Endothelial cell of umbilical vein (primary cell): Measurements from ENCODE around the gene PLEKHO1. TPM values are rescaled to one million over a fixed set of nuclear protein-coding genes. Genes with fewer than 3 reads are reported as not detected.

Experiments
- BruUV-seq: library from RNA; stranded (reverse); fragments of 400-500 nt; replicated peaks from 2 replicates; lab custom pipeline; 2021; lab: Mats Ljungman, UMichigan
- CTCF ChIA-PET: fragments of 300-600, 350-600 bp; sonication (Branson Sonifier 250); formaldehyde crosslinking; loops from one replicate; lab custom pipeline; 2021; ENCODE audit warnings: antibody characterized with exemption, inconsistent platforms; lab: Charles Lee
- POLR2A ChIA-PET: fragments of 300-600, 350-600 bp; sonication (Branson Sonifier 250); formaldehyde crosslinking; loops from one replicate; lab custom pipeline; 2021; ENCODE audit warnings: antibody characterized with exemption, inconsistent platforms; lab: Charles Lee
- DNase-seq: peaks from one replicate; pipeline ENCODE4 v3.0.0-alpha.2; 2011; ENCODE audit warnings: low read depth, low spot score
- FAIRE-seq: peaks from 2 replicates; lab custom pipeline; 2011; peaks lifted over from hg19 to GRCh38; lab: Jason Lieb, UNC
- H2AFZ ChIP-seq: 2 replicates; pipeline ENCODE4 v1.6.0; 2012; ENCODE audit warnings: low read depth, low read length, control low read depth, inconsistent platforms
- H3K27ac ChIP-seq: 2 replicates; pipeline ENCODE4 v1.5.1; 2011; ENCODE audit warnings: low read depth, mild to moderate bottlenecking, control low read depth, low read length, moderate library complexity; ENCODE audit not compliant: insufficient read depth
- H3K27me3 ChIP-seq, 2 experiments: 2 replicates each; pipeline versions ENCODE4 v1.6.0 to v1.6.1; 2011; ENCODE audit warnings: low read length in 2 of 2, mixed read lengths in 1 of 2; ENCODE audit not compliant: control insufficient read depth in 2 of 2, insufficient read depth in 2 of 2
- H3K36me3 ChIP-seq, 2 experiments: 2 replicates in 1 of 2; 3 replicates in 1 of 2; pipeline ENCODE4 v1.5.1; 2011; ENCODE audit warnings: low read length in 2 of 2, mild to moderate bottlenecking in 1 of 2, moderate library complexity in 1 of 2; ENCODE audit not compliant: control insufficient read depth in 2 of 2, insufficient read depth in 2 of 2; ENCODE audit errors: extremely low read depth in 1 of 2
- H3K4me1 ChIP-seq: 3 replicates; pipeline ENCODE4 v1.5.1; 2011; ENCODE audit warnings: mild to moderate bottlenecking, low read length; ENCODE audit not compliant: control insufficient read depth, insufficient read depth; ENCODE audit errors: extremely low read depth
- H3K4me2 ChIP-seq: 2 replicates; pipeline ENCODE4 v1.6.1; 2011; ENCODE audit warnings: low read length, control low read depth, mixed read lengths; ENCODE audit not compliant: insufficient read depth
- H3K4me3 ChIP-seq, 3 experiments: fragments of 200-600 bp in 1 of 3; sonication (generic), shearing (Covaris generic) in 1 of 3; replicated peaks in 1 of 3; 2 replicates each; pipeline ENCODE4 v1.5.1; 2011 to 2016; ENCODE audit warnings: control low read depth in 3 of 3, low read length in 3 of 3, mild to moderate bottlenecking in 2 of 3, inconsistent platforms in 1 of 3, low read depth in 1 of 3, moderate library complexity in 1 of 3; ENCODE audit not compliant: insufficient read depth in 1 of 3
- H3K79me2 ChIP-seq: 2 replicates; pipeline ENCODE4 v1.6.0; 2012; ENCODE audit warnings: low read length, inconsistent platforms; ENCODE audit not compliant: control insufficient read depth, insufficient read depth
- H3K9ac ChIP-seq: replicated peaks from 2 replicates; pipeline ENCODE3; 2011; ENCODE audit warnings: low read length, control low read depth; ENCODE audit not compliant: insufficient read depth; ENCODE audit errors: extremely low read depth
- H3K9me1 ChIP-seq: replicated peaks from 3 replicates; pipeline ENCODE4 v1.6.0; 2011; ENCODE audit warnings: mild to moderate bottlenecking, low read length; ENCODE audit not compliant: control insufficient read depth, insufficient read depth; ENCODE audit errors: extremely low read depth
- H3K9me3 ChIP-seq: replicated peaks from 2 replicates; pipeline ENCODE4 v1.5.1; 2012; ENCODE audit warnings: low read length, inconsistent platforms; ENCODE audit not compliant: control insufficient read depth, insufficient read depth
- H4K20me1 ChIP-seq: replicated peaks from 2 replicates; pipeline ENCODE3; 2011; ENCODE audit warnings: mild to moderate bottlenecking, low read length; ENCODE audit not compliant: control insufficient read depth, insufficient read depth; ENCODE audit errors: extremely low read depth
- EZH2 ChIP-seq: IDR thresholded peaks from 2 replicates; pipeline ENCODE4 v1.6.1; 2012; ENCODE audit warnings: borderline replicate concordance, low read depth, mild to moderate bottlenecking, moderate library complexity, low read length, inconsistent platforms; ENCODE audit not compliant: severe bottlenecking
- FOS ChIP-seq: IDR thresholded peaks from 2 replicates; pipeline ENCODE4 v1.6.1; 2011; ENCODE audit warnings: mild to moderate bottlenecking, low read length, moderate library complexity, borderline replicate concordance; ENCODE audit not compliant: insufficient read depth
- GATA2 ChIP-seq: IDR thresholded peaks from 2 replicates; pipeline ENCODE4 v1.7.0; 2011; ENCODE audit warnings: low read depth, mild to moderate bottlenecking, moderate library complexity, mixed read lengths, low read length; ENCODE audit not compliant: insufficient read length, insufficient read depth
- JUN ChIP-seq: IDR thresholded peaks from 2 replicates; pipeline ENCODE4 v1.6.1; 2011; ENCODE audit warnings: borderline replicate concordance, low read depth; ENCODE audit not compliant: insufficient read length, insufficient read depth
- MYC ChIP-seq: IDR thresholded peaks from one replicate; pipeline ENCODE4 v1.6.1; 2011; ENCODE audit warnings: mild to moderate bottlenecking, low read depth, low read length
- POLR2A ChIP-seq: IDR thresholded peaks from 2 replicates; pipeline ENCODE4 v1.6.1; 2012; ENCODE audit warnings: low read depth, mild to moderate bottlenecking, control low read depth, low read length
- POLR2AphosphoS5 ChIP-seq: IDR thresholded peaks from 2 replicates; pipeline ENCODE4 v1.6.1; 2012; ENCODE audit warnings: low read depth, mild to moderate bottlenecking, control low read depth, low read length, moderate library complexity; ENCODE audit not compliant: insufficient read depth
- dilution Hi-C: fragments of 300-500 bp; cut with MboI; formaldehyde crosslinking; loops from one replicate; pipeline ENCODE4 v1.15.0; 2019; ENCODE audit warnings: low sequenced_read_pairs; ENCODE audit not compliant: extremely low pct_ligation_motif_present
- intact Hi-C: fragments of 100-400 bp; cut with micrococcal nuclease; formaldehyde crosslinking; loops from one replicate; pipeline ENCODE4 v1.10.0; 2022
- polyA plus RNA-seq, 4 experiments: library from polyadenylated mRNA; depleted of rRNA in 3 of 4; stranded (reverse) in 3 of 4; unstranded in 1 of 4; fragments of >200 nt; gene quantifications; 2 replicates each; pipeline versions ENCODE4 v1.2.1 to v1.2.3, GENCODE V29; 2011 to 2012; ENCODE audit warnings: missing spikeins in 1 of 4
- total RNA-seq: library from RNA; stranded (reverse); gene quantifications from 2 replicates; pipeline ENCODE4 v1.2.3, GENCODE V29; 2021
- TF ChIP-seq, protein P1 (sequence below): IDR thresholded peaks from 2 replicates; pipeline ENCODE4 v1.6.1; 2011; ENCODE audit not compliant: insufficient read depth, insufficient read length
- TF ChIP-seq, protein P2 (sequence below), 2 donors: IDR thresholded peaks; 1 replicate in 1 of 2; 2 replicates in 1 of 2; pipeline ENCODE4 v1.5.1; 2011; ENCODE audit warnings: low read length in 2 of 2, mild to moderate bottlenecking in 2 of 2, moderate library complexity in 2 of 2, control low read depth in 1 of 2, inconsistent platforms in 1 of 2, low read depth in 1 of 2; ENCODE audit not compliant: insufficient read depth in 1 of 2; ENCODE audit errors: extremely low read depth in 1 of 2

PLEKHO1 gene
- total and polyA plus RNA-seq, 2 donors (not counting 3 experiments of a cell fraction or from before 2014, with no cell fraction given) = 59.8 to 101 TPM

DNA sequence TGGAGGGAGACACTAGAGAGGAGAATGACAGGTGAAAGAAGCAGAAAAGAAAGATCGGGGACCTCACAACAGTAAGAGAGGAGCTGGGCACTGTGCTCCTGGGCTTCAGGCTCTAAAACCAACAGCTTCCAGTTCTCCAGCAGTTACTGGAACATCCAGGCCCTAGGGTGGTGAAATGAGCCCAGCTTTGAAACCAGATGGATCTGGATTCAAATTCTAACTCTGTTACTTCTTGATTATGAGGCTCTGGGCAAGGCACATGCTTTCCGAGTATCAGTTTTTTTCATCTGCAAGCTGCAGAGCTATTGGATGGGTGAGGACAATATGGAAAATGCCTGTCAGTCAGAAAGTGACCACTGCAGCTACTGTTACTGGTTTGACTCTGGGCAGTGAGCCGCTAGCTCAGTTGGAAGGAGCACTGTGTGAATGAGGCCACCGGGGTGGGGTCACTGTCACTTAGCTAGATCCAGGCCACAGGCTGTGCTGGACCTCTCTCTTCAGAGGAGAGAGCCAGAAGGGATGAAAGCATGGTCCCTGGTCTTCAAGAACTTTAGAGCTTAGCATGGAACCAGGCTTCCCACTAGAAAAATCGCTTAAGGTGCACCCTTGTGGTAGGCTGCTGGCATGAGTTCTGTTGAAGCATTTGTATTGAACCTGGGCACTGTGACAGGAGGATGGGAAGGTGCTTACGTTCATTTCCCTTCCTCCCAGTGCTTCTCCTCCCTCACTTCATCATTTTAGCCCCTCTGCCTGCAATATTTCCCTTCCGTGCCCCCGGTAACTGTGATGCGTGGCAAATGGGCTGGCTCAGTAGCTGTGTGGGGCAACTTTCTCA lies 12.2 kb downstream of the PLEKHO1 start:
- H3K27me3 ChIP-seq = no peaks in the 10 kb centered on the region
- BruUV-seq = no TSS peak
- no peak for DNase-seq
- no peak for FAIRE-seq
- no peaks in the 10 kb centered on the region for H4K20me1 ChIP-seq
- H3K79me2 ChIP-seq = peaks cover 2% of the 10 kb centered on the region
- no peaks in the 10 kb centered on the region for H3K9me1 ChIP-seq
- H3K9me3 ChIP-seq = no peaks in the 10 kb centered on the region
- H3K4me3 ChIP-seq = no peak overlapping the region
- no peak overlapping the region for H3K9ac ChIP-seq
- CTCF ChIA-PET = interaction anchor here (1.0 to 2.7 kb wide), 6 partner anchors 9 to 89 kb away, joined by 4 to 15 read pairs (median 10); partner anchors contain the start of gene PLEKHO1
- intact Hi-C loops = no loop called here
- POLR2A ChIA-PET = interaction anchor here (2.2 kb wide), 1 partner anchor 12 kb away, joined by 11 read pairs; the partner anchor contains the start of gene PLEKHO1
- H3K36me3 ChIP-seq = peaks cover 8 to 13% of the 10 kb centered on the region in 2 experiments
- dilution Hi-C loops = no loop called here
- TF ChIP-seq, protein P1, sequence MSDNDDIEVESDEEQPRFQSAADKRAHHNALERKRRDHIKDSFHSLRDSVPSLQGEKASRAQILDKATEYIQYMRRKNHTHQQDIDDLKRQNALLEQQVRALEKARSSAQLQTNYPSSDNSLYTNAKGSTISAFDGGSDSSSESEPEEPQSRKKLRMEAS = no peak
- peak; percentile 37 for TF ChIP-seq POLR2A
- TF ChIP-seq, protein P2, sequence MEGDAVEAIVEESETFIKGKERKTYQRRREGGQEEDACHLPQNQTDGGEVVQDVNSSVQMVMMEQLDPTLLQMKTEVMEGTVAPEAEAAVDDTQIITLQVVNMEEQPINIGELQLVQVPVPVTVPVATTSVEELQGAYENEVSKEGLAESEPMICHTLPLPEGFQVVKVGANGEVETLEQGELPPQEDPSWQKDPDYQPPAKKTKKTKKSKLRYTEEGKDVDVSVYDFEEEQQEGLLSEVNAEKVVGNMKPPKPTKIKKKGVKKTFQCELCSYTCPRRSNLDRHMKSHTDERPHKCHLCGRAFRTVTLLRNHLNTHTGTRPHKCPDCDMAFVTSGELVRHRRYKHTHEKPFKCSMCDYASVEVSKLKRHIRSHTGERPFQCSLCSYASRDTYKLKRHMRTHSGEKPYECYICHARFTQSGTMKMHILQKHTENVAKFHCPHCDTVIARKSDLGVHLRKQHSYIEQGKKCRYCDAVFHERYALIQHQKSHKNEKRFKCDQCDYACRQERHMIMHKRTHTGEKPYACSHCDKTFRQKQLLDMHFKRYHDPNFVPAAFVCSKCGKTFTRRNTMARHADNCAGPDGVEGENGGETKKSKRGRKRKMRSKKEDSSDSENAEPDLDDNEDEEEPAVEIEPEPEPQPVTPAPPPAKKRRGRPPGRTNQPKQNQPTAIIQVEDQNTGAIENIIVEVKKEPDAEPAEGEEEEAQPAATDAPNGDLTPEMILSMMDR (IDR thresholded peaks at IDR 0.05; ENCODE audit: extremely low read depth in 1 of 2, insufficient read depth in 1 of 2, low read depth in 1 of 2, low read length in 2 of 2) = peak in 1 of 2 donors; percentile 3
- no peak overlapping the region for H3K4me2 ChIP-seq
- peaks cover 49% of the 10 kb centered on the region for H3K4me1 ChIP-seq
- H2AFZ ChIP-seq = no peak overlapping the region
- H3K27ac ChIP-seq = peak overlapping the region; percentile 75

DNA sequence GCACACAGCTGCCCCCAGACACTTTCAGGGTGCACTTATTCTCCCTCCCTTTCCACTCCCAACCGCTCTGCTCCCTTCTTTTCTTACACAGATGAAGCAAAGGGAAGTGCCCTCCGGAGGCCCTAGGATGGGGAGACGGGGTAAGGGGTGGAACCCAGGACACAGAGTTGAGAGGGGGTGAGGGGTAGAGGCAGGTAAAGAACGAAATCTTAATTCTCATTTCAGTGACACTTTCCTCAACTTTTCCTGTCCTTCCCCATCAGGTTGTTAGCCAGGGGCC lies 12.8 kb downstream of the PLEKHO1 start:
- H3K4me2 ChIP-seq = peak overlapping the region; percentile 44
- peaks cover 3 to 8% of the 10 kb centered on the region in 2 experiments for H3K36me3 ChIP-seq
- dilution Hi-C loops (no loop called here), intact Hi-C loops (no loop called here)
- H2AFZ ChIP-seq = no peak overlapping the region
- CTCF ChIA-PET = interaction anchor here (1.6 to 2.7 kb wide), 5 partner anchors 10 to 90 kb away, joined by 4 to 15 read pairs (median 12); partner anchors contain the start of gene PLEKHO1
- H3K27me3 ChIP-seq = no peaks in the 10 kb centered on the region
- FAIRE-seq = no peak
- TF ChIP-seq FOS = no peak
- no peak for TF ChIP-seq MYC
- TF ChIP-seq POLR2AphosphoS5 = no peak
- no peak for TF ChIP-seq JUN
- TF ChIP-seq, protein P2 (IDR thresholded peaks at IDR 0.05; ENCODE audit: extremely low read depth in 1 of 2, insufficient read depth in 1 of 2, low read depth in 1 of 2, low read length in 2 of 2) = no peak
- TF ChIP-seq POLR2A = no peak
- TF ChIP-seq, protein P1 = no peak
- TF ChIP-seq GATA2 = no peak
- TF ChIP-seq EZH2 = no peak
- no peaks in the 10 kb centered on the region for H3K9me3 ChIP-seq
- peaks cover 2% of the 10 kb centered on the region for H3K79me2 ChIP-seq
- H3K9ac ChIP-seq = peak overlapping the region; percentile 65
- no peak for DNase-seq
- H3K27ac ChIP-seq = peak overlapping the region; percentile 75
- H3K4me3 ChIP-seq = no peak overlapping the region
- no TSS peak for BruUV-seq
- POLR2A ChIA-PET = interaction anchor here (1.4 to 2.2 kb wide), 2 partner anchors 13 to 53 kb away, joined by 3 to 11 read pairs; partner anchors contain the start of gene PLEKHO1
- no peaks in the 10 kb centered on the region for H3K9me1 ChIP-seq
- peaks cover 47% of the 10 kb centered on the region for H3K4me1 ChIP-seq
- no peaks in the 10 kb centered on the region for H4K20me1 ChIP-seq
